Hepatocyte (in vitro differentiated cells): Measurements from ENCODE around the gene TMEM179B.

Experiments used
- CTCF ChIP-seq: fragments of 200-600 bp; sonication (generic); IDR thresholded peaks from 2 replicates; pipeline ENCODE4 v1.5.1; 2016; ENCODE audit warnings: antibody characterized with exemption, mild to moderate bottlenecking; ENCODE audit not compliant: poor library complexity
- EZH2 ChIP-seq: fragments of 200-600 bp; sonication (generic); IDR thresholded peaks from 2 replicates; pipeline ENCODE4 v1.6.1; 2016; ENCODE audit warnings: antibody characterized with exemption, mild to moderate bottlenecking, borderline replicate concordance
- EZH2phosphoT487 ChIP-seq: fragments of 200-600 bp; sonication (generic); IDR thresholded peaks from one replicate; pipeline ENCODE4 v1.6.1; 2018; ENCODE audit warnings: antibody characterized with exemption, mild to moderate bottlenecking, low read depth, moderate library complexity; ENCODE audit not compliant: unreplicated experiment, severe bottlenecking

- no peak for TF ChIP-seq EZH2
- TF ChIP-seq CTCF: no peak
- no peak for TF ChIP-seq EZH2phosphoT487
Measured at GRCh38 chr11:62755086-62755615, 32.1 kb upstream of the TMEM179B start.
